Endothelial cell of hepatic sinusoid (primary cell): ENCODE data around the gene INSRR.

Experiments used
- in situ Hi-C: cut with HindIII; loops from 2 replicates; pipeline ENCODE4 v1.10.0; 2017; ENCODE audit warnings: low sequenced_read_pairs

The INSRR gene

DNA sequence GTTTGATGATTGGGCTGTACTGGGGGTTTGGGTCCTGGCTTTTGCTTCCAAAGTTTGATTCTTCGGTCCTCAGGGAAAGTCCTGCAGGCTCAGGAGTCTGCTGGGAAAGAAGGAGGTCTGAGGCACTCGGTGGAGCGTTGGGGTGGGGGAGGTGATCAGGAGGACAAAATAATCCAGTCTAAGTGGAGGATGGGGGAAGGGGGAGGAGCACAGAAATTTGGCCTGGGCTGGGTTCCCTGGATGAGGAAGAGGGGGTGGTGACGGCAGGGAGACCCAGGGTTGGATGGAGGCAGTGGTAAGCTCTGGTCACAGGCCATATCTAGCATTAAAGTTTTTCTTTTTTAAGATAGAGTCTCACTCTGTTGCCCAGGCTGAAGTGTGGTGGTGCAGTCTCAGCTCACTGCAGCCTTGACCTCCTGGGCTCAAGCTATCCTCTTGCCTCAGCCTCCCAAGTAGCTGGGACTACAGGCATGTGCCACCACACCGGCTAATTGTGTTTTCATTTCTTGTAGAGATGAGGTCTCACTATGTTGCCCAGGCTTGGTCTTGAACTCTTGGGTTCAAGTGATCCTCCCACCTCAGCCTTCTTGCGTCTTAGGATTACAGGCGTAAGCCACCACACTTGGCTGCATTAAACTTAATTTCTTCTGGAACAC, 49.1 kb downstream of the INSRR start:
- in situ Hi-C loops = no loop called here

DNA sequence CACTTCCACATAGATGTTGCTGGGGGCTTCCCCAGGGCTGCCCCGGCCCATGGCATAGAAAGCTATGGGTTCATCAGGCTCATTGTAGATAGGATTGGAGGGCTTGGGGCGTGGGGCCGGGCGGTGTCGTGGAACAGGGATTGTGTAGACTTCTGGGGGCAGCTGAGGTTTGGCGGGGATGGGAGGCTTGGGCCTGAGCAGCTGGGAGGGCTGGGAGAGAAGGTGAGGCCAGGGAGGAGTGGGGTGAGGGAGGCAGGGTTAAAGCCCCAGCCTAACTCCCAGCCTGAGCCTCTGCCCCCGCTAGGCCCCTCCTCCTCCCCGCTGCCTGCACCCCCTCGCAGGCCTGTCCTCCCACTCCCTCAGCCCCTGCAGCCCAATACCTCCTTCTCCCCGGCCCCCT, 49.6 kb downstream of the INSRR start:
- in situ Hi-C loops = no loop called here

DNA sequence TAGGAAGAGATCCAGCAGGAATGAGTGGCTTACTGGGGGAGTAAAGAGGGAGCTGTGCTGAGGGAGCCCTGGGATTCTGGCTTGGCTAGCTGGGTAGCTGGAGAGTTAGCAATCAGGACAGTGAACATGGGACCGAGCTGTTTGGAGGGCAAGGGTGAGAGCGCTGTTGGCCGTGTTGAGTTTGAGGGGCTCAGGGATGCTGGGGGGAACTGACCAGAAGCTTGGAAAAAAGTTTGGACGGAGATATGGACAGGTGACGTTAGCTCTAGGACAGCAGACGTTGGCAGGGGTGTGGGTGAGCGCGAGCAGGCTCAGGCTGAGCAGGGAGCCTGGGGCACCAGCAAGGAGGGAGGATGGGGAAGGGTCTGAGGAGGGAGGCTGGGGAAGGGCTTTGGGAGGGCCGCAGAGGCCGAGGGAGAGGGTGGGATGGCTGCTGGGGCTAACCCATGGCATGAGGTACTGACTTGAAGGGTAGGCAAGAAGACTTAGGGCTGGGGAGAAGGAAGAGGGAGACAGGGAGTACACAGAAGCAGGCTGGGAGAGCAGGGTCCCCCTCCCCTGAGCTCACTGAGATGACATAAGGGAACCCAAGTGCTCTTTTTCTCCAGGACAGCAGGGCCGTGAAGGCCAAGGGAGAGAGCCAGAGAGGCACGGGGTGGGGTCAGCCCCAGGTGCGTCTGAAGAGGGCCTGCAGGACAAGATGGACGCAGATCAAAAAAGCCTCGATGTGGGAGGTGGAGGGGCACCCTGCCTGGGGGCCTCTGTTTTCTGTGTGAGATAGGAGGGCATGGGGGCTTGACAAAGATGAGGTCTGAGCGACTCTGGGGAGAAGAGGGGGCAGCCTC, 50.5 kb downstream of the INSRR start:
- in situ Hi-C loops = no loop called here

DNA sequence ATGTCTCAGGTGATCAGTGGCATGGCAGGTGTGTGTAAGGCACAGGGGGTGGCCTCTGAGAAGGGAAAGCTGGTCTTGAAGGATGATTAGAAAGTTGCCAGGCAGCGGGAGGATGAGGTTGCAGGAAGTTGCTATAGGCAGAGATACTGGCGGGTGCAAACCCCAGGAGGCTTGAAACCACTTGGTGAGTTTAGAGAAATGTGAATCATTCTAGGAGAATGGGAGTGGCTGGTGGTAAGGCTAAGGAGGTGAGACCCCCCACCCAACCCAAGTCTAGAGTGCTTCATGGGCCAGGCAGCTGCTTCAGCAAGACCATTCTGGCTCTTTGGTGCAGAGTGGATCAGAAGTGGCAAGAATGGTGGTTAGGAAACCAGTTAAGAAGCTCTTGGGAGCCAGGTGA, 51.3 kb downstream of the INSRR start:
- in situ Hi-C loops = no loop called here

DNA sequence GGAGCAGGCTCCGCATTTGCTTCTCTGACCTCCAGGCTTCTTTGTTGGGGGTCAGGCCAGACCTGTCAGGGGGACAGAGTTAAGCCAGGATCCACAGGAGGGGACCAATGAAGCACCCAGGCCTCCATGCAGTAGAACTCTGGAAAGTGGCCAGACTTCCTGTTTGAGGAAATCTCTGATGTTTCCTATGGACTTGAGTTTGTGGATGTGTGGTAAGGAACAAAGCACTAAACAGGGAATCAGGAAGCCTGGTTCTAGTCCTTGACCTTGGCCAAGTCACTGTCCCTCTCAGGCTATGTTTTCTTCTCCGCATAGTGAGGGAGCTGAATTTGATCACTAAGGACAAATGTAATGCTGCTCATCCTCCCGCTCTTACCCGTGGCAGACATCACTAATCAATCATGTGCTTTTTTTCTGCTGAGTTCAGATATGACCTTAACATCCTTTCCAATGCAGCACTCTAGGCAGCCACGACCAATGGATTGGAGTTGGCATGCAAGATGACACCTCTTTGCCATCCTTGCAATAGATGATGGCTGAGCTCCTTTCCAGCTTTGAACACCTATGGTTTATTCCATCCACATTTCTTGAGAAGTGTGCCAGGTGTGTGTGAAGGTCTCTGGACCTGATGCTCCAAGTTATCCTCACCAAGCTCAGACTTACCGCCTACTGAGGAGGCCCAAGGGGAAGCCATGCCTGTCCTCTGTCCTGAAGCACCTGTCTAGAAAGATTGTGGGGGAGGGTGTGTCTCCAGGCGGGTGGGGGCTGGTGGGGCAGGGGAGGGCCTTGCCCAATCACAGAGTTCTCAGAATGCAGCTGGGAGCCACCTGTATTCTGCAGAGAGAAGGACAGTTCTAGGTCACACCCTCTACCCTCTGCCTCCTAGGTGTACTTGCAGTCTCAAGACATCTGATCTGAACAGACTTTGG, 52.1 kb downstream of the INSRR start:
- in situ Hi-C loops = no loop called here

DNA sequence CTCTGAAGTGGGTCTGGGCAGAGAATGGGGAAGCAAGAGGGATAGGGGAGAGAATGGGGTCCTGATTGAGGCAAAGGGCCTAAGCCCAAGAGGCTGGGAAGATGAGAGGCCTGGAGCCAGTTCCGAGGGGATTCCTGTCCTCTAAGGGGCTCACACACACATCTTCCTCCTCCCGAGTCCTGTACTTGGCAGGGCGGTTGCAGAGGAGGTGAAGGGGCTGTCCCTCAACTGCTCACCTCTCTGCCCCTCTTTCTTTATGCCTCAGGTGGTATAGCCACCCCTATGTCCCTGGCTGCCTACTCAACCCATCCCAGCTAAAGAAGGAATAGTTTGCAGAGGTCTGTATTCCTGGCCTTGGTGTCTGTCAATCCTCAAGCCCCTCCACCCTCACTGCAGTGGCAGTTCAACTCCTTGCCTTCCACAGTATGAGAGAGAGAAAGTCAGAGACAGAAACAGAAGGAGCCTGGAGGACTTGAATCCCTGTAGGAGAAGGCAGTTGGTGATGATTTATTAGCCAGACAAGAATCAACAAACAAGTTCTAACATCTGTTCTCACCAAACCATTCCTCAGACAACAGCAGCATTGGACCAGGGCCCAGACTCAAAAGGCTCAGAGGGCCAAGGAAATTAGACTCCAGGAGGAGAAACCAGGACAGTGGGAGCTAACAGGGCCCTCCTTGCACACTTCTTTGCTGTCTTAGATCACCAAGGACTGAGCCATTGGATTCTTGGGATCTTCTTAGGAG, 53.0 kb downstream of the INSRR start:
- in situ Hi-C loops = no loop called here

DNA sequence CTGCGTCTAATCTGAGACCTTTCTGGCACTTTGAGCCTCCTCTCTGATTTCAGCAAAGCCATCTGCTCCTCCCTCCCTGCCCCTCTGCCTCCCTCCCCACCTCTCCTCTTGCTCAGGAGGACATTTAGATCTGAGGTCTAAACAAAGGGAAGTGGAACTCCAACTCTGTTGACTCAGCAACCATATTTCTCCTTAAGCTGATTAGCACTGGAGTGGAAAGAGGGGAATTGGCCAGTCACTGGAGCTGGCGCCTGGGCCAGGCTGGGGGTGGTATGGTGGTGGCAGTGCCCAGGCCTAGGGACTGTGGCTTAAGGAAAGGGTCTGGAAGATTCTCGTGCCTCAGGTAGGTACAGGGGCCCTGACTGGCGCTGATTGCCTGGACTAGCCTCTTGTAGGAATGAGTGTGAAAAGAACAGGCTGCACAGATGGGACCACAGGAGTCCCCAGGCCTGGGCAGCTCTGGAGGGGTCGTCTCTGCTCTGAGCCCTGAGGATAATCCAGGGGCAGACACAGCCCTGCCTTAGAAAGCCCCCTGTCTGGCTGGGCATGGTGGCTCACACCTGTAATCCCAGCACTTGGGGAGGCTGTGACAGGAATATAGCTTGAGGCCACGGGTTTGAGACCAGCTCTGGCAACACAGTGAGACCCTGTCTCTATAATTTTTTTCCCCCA, 54.2 kb downstream of the INSRR start:
- in situ Hi-C loops = loop anchor here (5.0 kb wide), 1 partner anchor 38 kb away; no protein-coding TSS in a partner anchor

DNA sequence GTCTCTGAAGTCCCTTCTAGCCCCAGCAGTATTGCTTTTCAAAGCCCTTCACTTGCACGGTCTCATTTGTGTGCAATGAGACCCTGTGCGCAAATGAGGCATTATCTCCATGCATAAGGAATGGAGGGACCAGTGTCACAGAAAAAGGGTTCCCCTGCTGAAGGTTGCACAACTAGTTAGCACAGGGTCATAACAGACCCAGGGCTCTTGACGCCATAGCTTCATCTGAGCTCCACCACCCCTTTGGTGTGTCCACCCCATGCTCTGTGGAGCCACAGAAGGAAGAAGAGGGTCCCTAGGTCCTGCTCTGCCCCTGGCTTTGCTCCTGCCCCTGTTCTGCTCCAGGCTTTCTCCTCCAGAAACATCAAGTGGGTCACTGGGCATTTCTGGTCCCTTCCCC, 54.9 kb downstream of the INSRR start:
- in situ Hi-C loops = loop anchor here (5.0 kb wide), 1 partner anchor 38 kb away; no protein-coding TSS in a partner anchor

DNA sequence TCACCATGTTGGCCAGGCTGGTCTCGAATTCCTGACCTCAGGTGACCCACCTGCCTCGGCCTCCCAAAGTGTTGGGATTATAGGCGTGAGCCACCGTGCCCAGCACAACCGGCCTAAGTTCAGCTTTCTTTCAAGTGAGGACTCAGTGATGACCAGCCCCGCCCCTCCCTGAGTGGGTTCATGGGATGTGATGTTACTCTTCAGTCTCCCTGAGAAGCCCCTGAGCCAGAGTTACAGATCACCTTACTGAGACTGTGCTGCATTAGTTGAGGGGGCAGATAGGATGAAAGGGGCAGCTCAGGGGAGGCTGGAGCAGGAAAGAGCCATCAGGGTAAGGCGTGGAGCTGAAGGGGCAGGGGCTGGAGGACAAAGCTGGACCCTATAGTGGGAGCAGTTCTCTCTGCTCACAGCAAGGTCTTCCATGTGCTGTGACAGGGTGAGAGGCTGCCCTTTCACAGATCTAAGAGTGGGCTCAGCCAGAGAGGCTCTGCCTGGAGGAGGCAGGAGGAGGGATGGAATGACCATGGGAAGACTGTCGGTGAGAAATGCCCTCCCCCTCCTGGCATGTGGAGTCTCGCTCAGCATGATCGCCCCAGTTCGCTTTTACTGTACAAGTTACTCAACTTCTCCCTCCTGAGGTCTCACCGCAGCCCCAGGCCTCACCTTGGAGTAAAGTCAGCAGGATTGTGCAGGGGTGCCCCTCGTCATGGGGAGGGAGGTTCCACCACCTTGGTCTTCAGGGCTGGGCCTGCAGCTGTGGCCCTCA, 55.6 kb downstream of the INSRR start:
- in situ Hi-C loops = loop anchor here (5.0 kb wide), 1 partner anchor 39 kb away; no protein-coding TSS in a partner anchor

DNA sequence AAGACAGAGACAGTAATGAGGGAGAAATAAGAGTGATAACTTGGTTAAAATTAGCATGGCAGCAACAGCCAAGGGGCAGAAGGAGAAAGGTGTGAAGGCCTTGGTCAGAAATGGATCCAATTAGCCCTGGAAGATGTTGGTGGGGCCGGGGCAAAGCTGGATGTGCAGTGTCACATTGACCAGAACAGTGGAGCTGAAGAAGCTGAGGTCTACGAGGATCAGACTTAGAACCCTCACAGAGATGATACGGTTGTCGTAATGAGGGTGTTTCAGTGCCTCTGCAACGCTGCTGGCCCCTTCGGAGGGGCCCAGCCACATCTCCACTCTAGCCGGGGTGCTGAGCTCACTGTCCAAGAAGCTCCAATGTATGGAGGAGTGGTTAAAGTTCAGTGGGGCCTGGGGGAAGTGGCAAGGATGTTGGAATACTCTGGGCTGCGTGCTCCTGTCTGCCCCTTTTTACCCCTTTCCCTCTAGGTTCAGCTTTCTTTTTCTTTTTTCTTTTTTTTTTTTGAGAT, 56.4 kb downstream of the INSRR start:
- in situ Hi-C loops = loop anchor here (5.0 kb wide), 1 partner anchor 40 kb away; no protein-coding TSS in a partner anchor

DNA sequence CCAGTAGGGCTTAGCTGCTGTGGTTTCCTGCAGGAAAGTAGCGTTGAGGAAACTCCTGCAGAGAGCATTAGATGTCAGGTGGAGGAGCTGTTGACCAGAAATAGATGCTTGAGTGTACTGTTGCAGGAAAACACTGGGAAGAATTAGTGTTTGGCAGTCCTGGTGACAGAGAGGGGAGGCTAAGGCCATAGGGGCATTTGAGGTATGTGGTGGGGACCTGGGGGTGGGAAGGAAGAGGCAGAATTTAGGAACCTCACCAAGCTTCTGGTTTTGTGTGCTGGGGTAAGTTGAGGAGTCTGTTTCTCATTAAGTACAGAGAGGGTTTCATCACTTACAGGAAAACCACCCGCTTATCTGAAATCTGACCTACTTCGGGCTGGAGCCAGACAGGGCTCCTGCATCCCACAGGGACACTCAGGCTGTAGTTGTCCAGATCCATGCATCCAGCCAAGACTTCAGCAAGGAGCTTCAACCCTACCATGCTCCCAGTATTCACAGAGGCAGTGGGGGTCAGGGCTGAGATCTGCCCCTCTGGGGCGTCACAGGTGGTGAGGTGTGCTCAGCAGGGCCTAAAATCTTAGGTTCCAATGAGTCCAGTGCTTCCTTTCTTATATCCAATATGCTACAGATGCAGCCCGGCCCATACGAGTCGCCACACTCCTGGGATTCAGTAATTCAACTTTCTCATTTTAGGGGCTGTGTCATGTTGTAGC, 57.4 kb downstream of the INSRR start:
- in situ Hi-C loops = loop anchor here (5.0 kb wide), 1 partner anchor 41 kb away; no protein-coding TSS in a partner anchor

DNA sequence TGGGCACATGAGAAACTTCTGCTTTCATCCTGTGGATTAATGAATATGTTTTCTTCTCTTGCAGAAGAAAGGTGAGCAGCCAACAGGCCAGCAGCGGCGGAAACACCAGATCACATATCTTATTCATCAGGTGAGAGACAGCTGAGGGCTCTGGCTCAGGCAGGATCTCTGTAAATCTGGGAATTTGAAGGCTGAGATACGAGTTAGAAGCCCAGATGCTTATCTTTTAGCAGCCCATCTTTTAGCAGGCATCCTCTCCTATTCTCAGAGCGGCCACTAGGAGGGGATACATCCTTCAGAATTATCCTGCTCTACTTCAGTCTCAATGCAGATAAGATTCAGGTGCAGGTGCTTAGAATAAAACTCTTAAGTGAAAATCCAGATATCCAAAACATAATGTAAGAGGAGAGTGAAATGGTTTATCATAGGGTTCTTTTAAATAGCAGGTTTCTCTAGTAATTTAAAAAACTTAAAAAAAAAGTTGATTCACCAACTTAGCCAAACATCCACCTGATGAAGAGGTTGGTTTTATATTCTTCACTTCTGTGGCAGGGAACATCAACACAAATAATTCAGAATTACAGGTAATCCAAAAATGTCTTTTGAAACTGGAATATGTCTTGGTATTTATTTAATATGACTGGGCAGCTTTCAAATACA, 61.6 kb downstream of the INSRR start:
- in situ Hi-C loops = no loop called here

DNA sequence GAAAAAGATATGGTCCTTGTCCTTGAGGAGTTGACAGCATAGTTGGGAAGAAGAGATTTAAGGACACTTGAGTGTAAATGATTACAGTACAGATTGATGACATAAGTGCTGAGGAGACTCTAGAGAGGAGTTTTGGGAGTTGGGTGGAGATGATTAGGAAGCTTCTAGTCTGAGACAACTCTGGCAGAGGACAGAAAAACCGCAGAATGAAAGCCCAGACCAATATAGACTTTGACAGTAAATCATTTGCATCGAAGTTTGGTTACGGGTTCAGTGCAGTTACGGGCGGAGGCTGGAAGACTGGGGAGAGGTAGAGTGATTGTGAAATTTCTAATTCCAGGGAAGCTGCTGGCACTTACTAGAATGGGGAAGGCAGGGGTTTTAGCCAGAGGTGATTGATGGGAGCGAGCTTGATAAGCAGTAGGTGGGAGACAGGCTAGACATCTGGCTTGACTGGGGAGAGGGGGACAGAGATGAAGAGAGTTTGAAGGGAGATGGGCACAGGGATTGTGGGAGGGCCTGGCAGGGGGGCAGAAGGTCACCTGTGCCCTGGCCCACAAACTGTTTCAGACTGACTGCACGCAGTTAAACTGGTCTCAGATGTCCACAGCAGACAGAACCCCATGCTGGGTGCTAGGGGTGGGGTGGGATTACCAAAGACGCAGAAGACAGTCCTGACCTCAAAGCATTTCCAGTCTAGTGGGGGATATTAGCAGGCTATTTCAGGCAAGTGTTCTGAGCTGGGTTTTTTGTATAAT, 62.4 kb downstream of the INSRR start:
- in situ Hi-C loops = no loop called here

DNA sequence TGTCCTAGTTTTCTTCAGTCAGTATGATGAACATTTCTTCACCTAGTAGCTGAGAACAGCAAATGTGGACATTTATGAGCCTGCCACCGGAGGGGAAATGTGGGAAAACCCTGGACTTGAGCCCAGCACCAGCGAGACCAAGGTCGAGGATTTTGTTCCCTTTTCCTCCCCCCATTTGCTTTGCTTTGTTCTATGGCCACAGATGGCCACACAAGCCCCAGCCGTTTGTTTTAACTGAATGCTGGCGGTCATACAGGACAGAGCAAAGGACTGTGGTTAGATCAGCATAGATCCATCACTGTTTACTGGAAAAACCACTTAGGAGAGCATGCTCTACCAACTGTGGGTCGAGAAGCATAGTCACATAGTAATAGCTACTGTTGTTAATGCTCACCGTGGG, 63.1 kb downstream of the INSRR start:
- in situ Hi-C loops = no loop called here

DNA sequence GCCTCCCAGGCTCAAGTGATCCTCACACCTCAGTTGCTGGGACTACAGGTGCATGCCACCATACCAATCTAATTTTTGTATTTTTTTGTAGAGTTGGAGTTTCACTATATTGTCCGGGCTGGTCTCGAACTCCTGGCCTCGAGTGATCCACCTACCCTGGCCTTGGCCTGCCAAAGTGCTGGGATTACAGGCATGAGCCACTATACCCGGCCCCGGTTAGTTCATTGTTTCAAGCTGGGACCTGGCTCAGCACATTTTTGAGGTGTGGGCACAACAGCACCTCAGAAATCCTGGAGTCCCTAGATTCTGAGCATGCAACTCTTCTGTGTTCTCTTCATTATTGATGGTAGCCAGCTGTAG, 63.6 kb downstream of the INSRR start:
- in situ Hi-C loops = no loop called here

DNA sequence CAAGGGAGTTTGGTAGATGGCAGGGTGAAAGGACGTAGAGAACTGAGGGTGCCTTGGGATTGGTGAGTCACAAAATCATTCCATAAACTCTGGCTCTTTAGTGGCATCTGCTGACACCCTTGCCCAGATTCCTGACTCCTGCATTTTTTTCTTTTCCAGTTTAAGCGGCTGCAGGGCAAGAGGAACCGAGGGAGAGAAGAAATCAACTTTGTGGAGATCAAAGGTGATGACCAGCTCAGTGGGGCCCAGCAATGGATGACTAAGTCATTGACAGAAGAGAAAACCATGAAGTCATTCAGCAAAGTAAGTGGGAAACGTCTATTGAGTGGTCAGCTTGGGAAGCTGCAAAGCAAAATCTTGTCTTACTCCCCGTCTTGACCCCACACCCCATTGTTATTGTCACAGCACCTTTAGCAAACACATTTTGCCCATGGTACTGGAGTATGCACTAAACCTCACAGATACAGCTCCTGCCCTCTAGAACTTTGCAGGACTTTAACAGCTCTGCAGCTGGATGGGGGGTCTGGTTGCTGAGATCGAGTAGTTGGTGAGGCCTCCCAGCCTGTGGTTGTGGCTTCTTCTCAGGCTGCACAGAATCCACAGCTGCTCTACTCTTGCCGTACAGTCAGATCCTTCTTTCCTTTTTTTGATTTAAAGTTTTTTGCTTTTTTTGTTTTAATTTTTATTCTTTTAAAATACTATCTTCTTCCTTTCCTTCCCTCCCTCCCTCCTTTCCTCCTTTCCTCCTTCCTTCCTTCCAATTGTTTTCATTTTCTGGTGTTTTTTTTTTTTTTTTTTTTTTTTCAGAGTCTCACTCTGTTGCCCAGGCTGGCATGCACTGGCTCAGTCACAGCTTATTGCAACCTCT, 64.2 kb downstream of the INSRR start:
- in situ Hi-C loops = no loop called here
